ENCODE measurements around the gene RDH11.
"Not testable (repeated sequence)": the region's sequence is repeated elsewhere in the genome, so short reads cannot be mapped to it uniquely, and the experiment has no call there.

The RDH11 gene

GRCh38 chr14:67695394-67695949 is at the start of gene RDH11:
RDH11 (minus strand) TSS chr14:67695764; CDS start chr14:67695703, 61 bp downstream.
- peak; percentile 89 to 95 for DNase-seq

- no peak for DNase-seq
These were observed 48.5 kb upstream of the RDH11 start for GRCh38 chr14:67744046-67744445.

GRCh38 chr14:67738740-67739504 is 43.4 kb upstream of the RDH11 start:
- DNase-seq = peak; percentile 23 to 34

- DNase-seq = no peak
These were observed 41.2 kb upstream of the RDH11 start for GRCh38 chr14:67736771-67737170.

GRCh38 chr14:67735336-67736147 is 40.0 kb upstream of the RDH11 start:
- DNase-seq = no peak

- no peak for DNase-seq
These were observed 39.1 kb upstream of the RDH11 start for GRCh38 chr14:67734675-67735074.

GRCh38 chr14:67733616-67734015 is 38.1 kb upstream of the RDH11 start:
- no peak for DNase-seq

GRCh38 chr14:67729072-67729885 is 33.7 kb upstream of the RDH11 start:
- no peak for DNase-seq

- DNase-seq = no peak
These were observed 32.7 kb upstream of the RDH11 start for GRCh38 chr14:67728258-67728657.

- DNase-seq = no peak
These were observed 31.8 kb upstream of the RDH11 start for GRCh38 chr14:67727361-67727760.

- no peak for DNase-seq
These were observed 29.6 kb upstream of the RDH11 start for GRCh38 chr14:67725171-67725570.

- no peak for DNase-seq
These were observed 26.7 kb upstream of the RDH11 start for GRCh38 chr14:67722293-67722692.

GRCh38 chr14:67721875-67722274 is 26.3 kb upstream of the RDH11 start:
- no peak for DNase-seq

- DNase-seq = peak in 1 of 2 donors; percentile 18
These were observed 24.3 kb upstream of the RDH11 start for GRCh38 chr14:67719866-67720265.

GRCh38 chr14:67719385-67719784 is 23.8 kb upstream of the RDH11 start:
- DNase-seq = not testable (repeated sequence)

GRCh38 chr14:67718265-67718664 is 22.7 kb upstream of the RDH11 start:
- DNase-seq = no peak

GRCh38 chr14:67717048-67717447 is 21.5 kb upstream of the RDH11 start:
- DNase-seq = no peak

GRCh38 chr14:67710209-67710608 is 14.6 kb upstream of the RDH11 start:
- DNase-seq = no peak

- DNase-seq = not testable (repeated sequence)
These were observed 14.2 kb upstream of the RDH11 start for GRCh38 chr14:67709796-67710195.

GRCh38 chr14:67709346-67709745 is 13.8 kb upstream of the RDH11 start:
- DNase-seq = not testable (repeated sequence)

- no peak for DNase-seq
These were observed 9.6 kb upstream of the RDH11 start for GRCh38 chr14:67705211-67705610.

GRCh38 chr14:67704484-67705089 is 9.0 kb upstream of the RDH11 start:
- peak; percentile 49 to 75 for DNase-seq

All from inflammatory macrophage treated with lipopolysaccharide for 1 hour (primary cell).